ENCODE results near the gene LYZL2.

DNA sequence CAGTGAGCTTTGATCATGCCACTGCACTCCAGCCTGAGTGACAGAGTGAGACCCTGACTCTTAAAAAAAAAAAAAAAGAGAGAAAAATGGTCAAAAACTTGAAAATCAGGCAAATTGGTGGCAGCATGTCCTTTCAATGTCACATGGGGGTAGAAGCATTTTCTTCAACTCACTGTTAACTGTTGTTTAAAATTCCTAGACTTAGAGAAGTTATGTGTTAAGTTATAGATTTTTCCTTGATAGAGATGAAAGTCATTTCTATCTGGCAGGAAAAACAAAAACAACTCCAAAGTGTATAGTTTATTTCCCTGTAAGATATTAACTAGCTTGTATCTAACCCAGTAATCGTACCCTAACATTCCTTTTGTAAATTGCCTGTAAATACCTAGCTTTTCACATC is 26.8 kb downstream of the LYZL2 start:
- no peak for TF ChIP-seq POLR2AphosphoS5 (IDR thresholded peaks at IDR 0.05; ENCODE audit: low read depth, low read length)
- no peak for TF ChIP-seq TAF1 (IDR thresholded peaks at IDR 0.05; ENCODE audit: low read depth, low read length)
- no peak for TF ChIP-seq POU2F2 (IDR thresholded peaks at IDR 0.05; ENCODE audit: low read depth, low read length)
- TF ChIP-seq SPI1 (IDR thresholded peaks at IDR 0.05; ENCODE audit: low read depth, low read length): no peak

All from GM12891 (cell line).